Subcutaneous adipose tissue (tissue), 4 donors: Measurements from ENCODE around the gene SLC25A10. TPM values are rescaled to one million over a fixed set of nuclear protein-coding genes. Genes with fewer than 3 reads are reported as not detected.

ENCODE experiments used
- total RNA-seq, 4 donors: library from RNA; depleted of rRNA; stranded (reverse); fragments of >200 nt; gene quantifications; one replicate each; pipeline ENCODE4 v1.1.0, GENCODE V29; 2016
- TF ChIP-seq, protein P1 (sequence below): fragments of 450-650 bp; IDR thresholded peaks from one replicate; pipeline ENCODE4 v1.5.1; 2016; ENCODE audit warnings: low read depth, mild to moderate bottlenecking, control low read depth, antibody characterized with exemption, moderate library complexity

Gene SLC25A10
- total RNA-seq, 4 donors from 2014 or later = 4.9 to 59.5 (median 15.9) TPM

DNA sequence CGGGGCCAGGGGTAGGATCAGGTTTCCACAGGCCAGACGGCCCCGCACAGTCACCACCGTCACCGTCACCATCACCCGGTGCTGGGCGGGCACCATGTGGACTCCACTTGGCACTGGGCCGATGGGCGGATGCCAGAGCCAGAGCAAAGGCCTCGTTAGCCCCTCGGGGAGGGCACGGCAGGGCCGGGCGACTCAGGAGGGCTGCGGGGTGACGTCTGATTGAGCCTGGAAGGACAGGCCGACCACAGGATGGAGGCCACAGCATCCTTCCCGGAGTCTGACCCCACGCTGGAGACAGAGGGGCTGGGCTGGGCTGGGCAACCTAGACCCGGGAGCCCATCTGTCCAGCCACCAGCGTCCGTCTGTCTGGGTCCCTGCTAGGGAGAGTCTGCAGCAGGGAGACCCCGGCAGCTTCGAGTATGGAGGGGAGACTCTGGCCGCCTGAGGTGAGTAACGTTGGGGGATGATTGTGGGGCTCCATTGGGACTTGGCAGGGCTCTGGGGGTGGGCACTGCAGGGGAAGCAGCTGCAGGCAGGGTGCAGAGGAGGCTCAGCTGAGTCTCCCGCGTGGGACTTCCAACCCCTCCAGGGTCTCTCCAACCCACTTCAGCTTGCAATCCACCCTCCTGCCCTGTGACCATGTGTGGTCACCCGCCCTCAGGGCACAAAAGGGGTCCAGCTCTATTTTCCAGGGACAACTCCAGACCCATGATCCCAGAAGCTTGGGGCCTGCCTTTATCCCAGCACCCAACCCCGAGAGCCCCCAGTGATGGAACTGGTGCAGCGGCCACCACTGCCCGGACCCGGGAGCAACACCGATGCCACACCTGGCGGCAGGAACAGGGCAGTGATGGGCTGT is 22.6 kb downstream of the SLC25A10 start:
- TF ChIP-seq, protein P1, sequence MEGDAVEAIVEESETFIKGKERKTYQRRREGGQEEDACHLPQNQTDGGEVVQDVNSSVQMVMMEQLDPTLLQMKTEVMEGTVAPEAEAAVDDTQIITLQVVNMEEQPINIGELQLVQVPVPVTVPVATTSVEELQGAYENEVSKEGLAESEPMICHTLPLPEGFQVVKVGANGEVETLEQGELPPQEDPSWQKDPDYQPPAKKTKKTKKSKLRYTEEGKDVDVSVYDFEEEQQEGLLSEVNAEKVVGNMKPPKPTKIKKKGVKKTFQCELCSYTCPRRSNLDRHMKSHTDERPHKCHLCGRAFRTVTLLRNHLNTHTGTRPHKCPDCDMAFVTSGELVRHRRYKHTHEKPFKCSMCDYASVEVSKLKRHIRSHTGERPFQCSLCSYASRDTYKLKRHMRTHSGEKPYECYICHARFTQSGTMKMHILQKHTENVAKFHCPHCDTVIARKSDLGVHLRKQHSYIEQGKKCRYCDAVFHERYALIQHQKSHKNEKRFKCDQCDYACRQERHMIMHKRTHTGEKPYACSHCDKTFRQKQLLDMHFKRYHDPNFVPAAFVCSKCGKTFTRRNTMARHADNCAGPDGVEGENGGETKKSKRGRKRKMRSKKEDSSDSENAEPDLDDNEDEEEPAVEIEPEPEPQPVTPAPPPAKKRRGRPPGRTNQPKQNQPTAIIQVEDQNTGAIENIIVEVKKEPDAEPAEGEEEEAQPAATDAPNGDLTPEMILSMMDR = no peak

DNA sequence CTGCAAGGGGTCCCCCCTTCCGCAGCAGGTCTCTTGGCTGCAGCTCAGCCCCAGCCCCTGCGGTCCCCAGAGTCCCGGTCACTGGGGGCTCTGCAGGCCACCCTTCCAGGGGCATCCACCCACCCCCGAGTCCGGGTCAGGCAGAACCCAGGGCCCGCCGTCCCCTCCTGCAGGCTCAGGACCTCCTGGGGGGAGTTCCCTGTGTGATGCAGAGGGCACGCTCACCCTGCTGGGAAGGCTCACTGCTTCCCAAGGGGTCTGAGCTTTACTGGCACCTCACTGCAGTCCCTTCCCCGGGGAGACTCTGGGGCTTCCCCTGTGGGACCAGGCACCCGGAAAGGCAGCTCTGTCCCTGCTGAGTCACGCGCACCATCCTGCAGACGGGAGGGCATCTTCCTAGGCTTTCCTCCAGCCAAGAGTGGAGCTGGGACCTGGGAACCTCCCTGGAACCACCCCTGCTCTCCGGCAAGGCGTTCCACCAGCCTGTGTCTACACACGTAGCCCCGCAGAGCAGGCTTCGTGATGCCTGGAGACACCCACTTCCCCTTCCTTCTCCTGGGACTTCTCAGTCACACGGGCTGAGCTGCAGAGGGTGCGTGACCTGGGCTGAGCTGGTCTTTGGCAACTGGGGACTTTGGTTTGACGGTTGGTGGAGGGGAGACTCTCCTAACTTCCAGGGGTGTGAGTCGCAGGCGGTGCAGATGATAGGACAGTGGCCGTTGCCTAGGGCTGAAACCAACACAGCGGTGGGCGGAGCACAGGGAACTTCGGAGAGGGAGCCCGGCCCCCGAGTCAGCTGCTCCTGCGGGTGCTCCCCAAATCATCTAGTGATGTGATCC is 23.4 kb downstream of the SLC25A10 start:
- TF ChIP-seq, protein P1 = no peak

DNA sequence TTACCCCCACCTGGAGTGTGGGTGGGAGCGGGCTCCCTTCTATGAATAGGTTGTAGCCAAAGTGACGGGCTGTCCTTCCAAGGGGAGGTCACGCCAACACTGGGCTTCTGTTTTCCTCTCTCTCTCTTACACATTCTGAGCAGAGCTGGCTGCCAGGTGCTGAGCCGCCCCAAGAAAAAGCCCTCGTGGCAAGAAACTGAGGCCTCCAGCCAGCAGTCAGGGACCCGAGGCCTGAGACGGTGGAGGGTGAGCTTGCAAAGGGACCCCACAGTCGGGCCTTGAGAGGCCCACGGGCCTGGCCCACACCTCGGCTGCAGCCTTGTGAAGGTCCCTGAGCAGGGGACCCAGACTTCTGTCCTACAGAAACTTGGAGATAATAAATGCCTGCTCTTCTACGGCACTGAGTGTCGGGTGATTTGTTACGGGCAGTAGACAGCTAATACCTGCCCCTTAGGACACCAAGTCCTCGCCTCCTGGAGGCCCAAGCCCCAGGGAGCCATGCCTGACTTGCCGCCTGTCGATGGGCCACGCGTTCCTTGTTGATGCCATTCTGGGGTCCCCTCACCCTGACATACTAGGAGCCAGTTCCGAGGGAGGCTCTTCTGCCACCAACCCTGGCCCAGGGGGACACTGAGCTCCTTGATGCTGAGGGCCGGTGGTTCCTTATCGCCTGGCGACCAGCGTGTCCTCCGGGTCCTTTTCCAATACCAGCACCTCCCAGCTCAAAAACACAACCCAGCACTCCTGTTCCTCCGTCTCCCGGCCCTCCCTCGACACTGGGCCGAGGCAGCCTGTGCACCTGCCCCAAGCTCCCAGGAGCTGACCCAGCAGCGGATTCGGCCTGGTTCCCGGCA is 26.1 kb downstream of the SLC25A10 start:
- TF ChIP-seq, protein P1 = no peak

DNA sequence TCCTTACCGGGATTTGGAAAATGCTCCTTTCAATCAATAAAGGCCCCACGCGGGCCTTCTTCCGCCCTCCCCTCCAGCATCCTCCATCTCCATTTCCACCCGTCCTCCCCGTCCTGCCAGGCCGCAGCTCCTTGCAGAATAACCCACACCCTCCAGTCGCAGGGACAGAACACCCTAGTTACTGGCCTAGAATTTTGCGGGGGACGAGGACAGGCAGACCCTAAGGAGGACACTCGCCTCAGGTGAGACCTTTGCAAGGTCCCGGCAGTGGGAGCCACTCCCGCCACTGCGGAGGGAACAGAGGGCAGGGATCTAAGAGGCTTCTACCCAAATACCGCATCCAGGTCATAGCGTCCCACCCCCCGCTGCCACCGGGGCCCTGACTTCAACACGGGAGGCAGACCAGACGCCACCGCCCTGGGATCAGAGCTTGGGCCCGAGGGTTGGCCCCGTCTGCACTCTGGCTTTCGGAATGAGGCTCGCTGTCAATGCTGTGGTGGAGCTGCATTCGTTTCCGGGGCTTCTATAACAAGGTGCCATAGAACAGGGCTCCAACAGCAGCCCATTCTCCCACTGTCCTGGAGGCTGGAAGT is 26.8 kb downstream of the SLC25A10 start:
- TF ChIP-seq, protein P1 = no peak

DNA sequence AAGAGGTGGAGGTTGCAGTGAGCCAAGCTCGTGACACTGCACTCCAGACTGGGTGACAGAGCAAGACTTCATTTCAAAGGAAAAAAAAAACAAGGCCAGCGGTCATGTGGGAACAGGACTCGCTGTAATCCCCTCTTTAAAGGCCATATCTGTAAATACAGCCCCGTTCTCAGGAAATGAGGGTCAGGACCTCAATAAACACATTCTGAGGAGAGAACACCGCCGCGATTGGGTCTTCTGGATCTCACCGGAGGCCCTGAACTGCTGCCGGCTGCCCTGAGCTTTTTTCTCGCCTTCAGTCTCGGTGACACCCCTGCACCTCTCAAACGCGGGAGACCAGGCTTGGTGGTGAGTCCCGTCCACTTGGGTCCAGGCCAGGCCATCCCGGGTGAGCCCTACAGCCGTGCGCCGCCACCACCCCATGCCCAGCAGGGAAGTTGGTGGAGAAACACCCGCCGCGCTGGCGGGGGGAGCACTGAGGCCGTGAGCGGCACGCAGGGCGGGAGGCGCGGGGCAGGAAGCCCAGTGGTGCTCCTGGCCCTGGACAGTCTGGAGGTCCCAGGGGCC is 28.4 kb downstream of the SLC25A10 start:
- TF ChIP-seq, protein P1 = no peak

DNA sequence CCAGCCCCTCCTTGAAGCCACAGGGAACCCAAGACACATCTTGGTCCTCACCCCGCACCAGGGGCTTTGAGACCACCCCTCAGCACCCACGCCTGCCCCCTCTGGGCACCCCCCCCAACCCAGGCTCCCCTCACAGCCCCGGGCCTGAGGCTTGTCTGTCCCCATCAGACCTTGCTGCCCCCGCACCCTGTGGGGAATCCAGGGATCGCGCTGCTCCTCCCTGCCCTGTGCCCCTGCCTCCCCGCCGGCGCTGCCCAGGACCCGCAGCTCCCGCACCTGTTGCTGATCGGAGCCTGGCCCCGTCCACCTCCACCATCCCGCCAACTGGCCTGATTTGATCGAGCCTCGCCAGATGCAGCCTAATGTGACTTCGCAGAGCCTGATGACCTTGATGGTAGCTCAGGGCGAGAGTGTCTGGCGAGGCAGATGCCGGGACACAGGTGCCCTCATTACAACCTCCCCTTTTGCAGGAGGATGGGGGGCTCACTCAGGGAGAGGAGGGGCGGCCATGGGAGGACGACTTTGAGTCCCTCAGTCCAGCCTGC is 29.0 kb downstream of the SLC25A10 start:
- TF ChIP-seq, protein P1 = no peak
